ENCODE results near the gene DALRD3. TPM values are rescaled to one million over a fixed set of nuclear protein-coding genes. Genes with fewer than 3 reads are reported as not detected.

DALRD3 gene
- total and polyA plus RNA-seq, 4 donors, result 7.9 to 10.6 (median 9.3) TPM

GRCh38 chr3:49057268-49057667 is 38.9 kb upstream of the DALRD3 start:
- Histone ChIP-seq H3K27me3 (ENCODE audit: control insufficient read depth in 4 of 4, insufficient read depth in 4 of 4, low read length in 3 of 4) (no peaks in the 10 kb centered on the region), H3K9me3 (ENCODE audit: control insufficient read depth in 4 of 4, low read length in 3 of 4) (no peaks in the 10 kb centered on the region), H3K9ac (ENCODE audit: low read depth in 1 of 2, low read length in 2 of 2) (no peak overlapping the region), H3K27ac (ENCODE audit: low read depth in 1 of 2, low read length in 2 of 2) (no peak overlapping the region), H3K4me1 (ENCODE audit: control insufficient read depth in 4 of 4, insufficient read depth in 4 of 4, low read length in 3 of 4) (no peaks in the 10 kb centered on the region), H3K36me3 (ENCODE audit: control insufficient read depth in 4 of 4, insufficient read depth in 3 of 4, low read depth in 1 of 4, low read length in 3 of 4) (peaks cover 16 to 36% (median 31%) of the 10 kb centered on the region in 4 donors), H3K4me3 (ENCODE audit: low read depth in 1 of 3, low read length in 3 of 3) (no peak overlapping the region)
- WGBS, result 98% methylated on average over 10 of the region's 10 CpGs
- no peak for DNase-seq (ENCODE audit: low spot score)
- no peak for TF ChIP-seq EGR1 (IDR thresholded peaks at IDR 0.05; ENCODE audit: low read depth in 2 of 2)
- no peak for TF ChIP-seq YY1 (IDR thresholded peaks at IDR 0.05)
- no peak for TF ChIP-seq TAF1 (conservative IDR thresholded peaks at IDR 0.05)
- TF ChIP-seq RAD21 (IDR thresholded peaks at IDR 0.05), result no peak
- no peak for TF ChIP-seq HNF4A (conservative IDR thresholded peaks at IDR 0.05)
- no peak for TF ChIP-seq HNF4G (IDR thresholded peaks at IDR 0.05)
- TF ChIP-seq, protein P1, sequence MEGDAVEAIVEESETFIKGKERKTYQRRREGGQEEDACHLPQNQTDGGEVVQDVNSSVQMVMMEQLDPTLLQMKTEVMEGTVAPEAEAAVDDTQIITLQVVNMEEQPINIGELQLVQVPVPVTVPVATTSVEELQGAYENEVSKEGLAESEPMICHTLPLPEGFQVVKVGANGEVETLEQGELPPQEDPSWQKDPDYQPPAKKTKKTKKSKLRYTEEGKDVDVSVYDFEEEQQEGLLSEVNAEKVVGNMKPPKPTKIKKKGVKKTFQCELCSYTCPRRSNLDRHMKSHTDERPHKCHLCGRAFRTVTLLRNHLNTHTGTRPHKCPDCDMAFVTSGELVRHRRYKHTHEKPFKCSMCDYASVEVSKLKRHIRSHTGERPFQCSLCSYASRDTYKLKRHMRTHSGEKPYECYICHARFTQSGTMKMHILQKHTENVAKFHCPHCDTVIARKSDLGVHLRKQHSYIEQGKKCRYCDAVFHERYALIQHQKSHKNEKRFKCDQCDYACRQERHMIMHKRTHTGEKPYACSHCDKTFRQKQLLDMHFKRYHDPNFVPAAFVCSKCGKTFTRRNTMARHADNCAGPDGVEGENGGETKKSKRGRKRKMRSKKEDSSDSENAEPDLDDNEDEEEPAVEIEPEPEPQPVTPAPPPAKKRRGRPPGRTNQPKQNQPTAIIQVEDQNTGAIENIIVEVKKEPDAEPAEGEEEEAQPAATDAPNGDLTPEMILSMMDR (IDR thresholded peaks at IDR 0.05; ENCODE audit: low read depth, low read length, missing input control), result no peak
- no peak for TF ChIP-seq SP1 (IDR thresholded peaks at IDR 0.05)
- no peak for TF ChIP-seq FOXA1 (IDR thresholded peaks at IDR 0.05)
- TF ChIP-seq JUND (IDR thresholded peaks at IDR 0.05), result no peak
- TF ChIP-seq RXRA (IDR thresholded peaks at IDR 0.05), result no peak
- TF ChIP-seq REST (IDR thresholded peaks at IDR 0.05), result no peak
- no peak for TF ChIP-seq NR2F2 (IDR thresholded peaks at IDR 0.05)
- TF ChIP-seq ATF3 (IDR thresholded peaks at IDR 0.05), result no peak
- no peak for TF ChIP-seq MAX (IDR thresholded peaks at IDR 0.05)
- no peak for TF ChIP-seq GABPA (IDR thresholded peaks at IDR 0.05 in 1 of 2, conservative IDR thresholded peaks at IDR 0.05 in 1 of 2)
- TF ChIP-seq FOXA2 (IDR thresholded peaks at IDR 0.05), result no peak
- TF ChIP-seq, protein P2, sequence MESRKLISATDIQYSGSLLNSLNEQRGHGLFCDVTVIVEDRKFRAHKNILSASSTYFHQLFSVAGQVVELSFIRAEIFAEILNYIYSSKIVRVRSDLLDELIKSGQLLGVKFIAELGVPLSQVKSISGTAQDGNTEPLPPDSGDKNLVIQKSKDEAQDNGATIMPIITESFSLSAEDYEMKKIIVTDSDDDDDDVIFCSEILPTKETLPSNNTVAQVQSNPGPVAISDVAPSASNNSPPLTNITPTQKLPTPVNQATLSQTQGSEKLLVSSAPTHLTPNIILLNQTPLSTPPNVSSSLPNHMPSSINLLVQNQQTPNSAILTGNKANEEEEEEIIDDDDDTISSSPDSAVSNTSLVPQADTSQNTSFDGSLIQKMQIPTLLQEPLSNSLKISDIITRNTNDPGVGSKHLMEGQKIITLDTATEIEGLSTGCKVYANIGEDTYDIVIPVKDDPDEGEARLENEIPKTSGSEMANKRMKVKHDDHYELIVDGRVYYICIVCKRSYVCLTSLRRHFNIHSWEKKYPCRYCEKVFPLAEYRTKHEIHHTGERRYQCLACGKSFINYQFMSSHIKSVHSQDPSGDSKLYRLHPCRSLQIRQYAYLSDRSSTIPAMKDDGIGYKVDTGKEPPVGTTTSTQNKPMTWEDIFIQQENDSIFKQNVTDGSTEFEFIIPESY (IDR thresholded peaks at IDR 0.05), result no peak

All from liver (tissue), 9 donors.